Body of pancreas (tissue), 4 donors: ENCODE data around the gene MTX3.

Source experiments
- POLR2A ChIP-seq, 3 donors: fragments of 450-650 bp; IDR thresholded peaks; one replicate each; pipeline ENCODE4 v1.6.1; 2016; ENCODE audit warnings: antibody characterized with exemption in 3 of 3, mild to moderate bottlenecking in 2 of 3
- TF ChIP-seq, protein P1 (sequence below), 7 experiments: fragments of 450-650 bp in 4 of 7; fragments of 200-600 bp in 3 of 7; sonication (generic) in 3 of 7; IDR thresholded peaks; one replicate each; pipeline ENCODE4 v1.5.1; 2016 to 2019; ENCODE audit warnings: antibody characterized with exemption in 7 of 7

DNA sequence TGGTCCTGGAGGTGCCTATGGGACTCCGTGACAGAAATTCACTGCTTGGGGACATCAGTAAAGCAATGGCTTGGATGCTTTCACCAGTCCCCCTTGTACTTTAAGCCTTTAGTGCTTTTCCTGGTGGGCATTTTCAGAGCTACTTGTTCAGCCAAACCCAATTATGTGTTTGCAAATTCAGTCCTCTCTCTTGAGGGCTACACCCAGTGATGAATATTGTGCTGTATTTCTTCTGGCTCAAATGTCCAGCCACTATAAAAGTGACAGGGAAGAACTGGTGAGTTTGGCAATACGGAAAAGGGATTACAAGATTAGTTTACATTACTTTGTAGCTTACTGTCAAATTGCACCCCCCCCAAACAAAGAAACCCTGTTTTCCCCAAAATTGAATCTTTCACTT is 48.6 kb upstream of the MTX3 start:
- no peak for TF ChIP-seq POLR2A (IDR thresholded peaks at IDR 0.05)
- TF ChIP-seq, protein P1, sequence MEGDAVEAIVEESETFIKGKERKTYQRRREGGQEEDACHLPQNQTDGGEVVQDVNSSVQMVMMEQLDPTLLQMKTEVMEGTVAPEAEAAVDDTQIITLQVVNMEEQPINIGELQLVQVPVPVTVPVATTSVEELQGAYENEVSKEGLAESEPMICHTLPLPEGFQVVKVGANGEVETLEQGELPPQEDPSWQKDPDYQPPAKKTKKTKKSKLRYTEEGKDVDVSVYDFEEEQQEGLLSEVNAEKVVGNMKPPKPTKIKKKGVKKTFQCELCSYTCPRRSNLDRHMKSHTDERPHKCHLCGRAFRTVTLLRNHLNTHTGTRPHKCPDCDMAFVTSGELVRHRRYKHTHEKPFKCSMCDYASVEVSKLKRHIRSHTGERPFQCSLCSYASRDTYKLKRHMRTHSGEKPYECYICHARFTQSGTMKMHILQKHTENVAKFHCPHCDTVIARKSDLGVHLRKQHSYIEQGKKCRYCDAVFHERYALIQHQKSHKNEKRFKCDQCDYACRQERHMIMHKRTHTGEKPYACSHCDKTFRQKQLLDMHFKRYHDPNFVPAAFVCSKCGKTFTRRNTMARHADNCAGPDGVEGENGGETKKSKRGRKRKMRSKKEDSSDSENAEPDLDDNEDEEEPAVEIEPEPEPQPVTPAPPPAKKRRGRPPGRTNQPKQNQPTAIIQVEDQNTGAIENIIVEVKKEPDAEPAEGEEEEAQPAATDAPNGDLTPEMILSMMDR (IDR thresholded peaks at IDR 0.05), result no peak
